Measurements from ENCODE around the gene STUM.

GRCh38 chr1:226553924-226554282 is 5.3 kb downstream of the STUM start:
- TF ChIP-seq CTCF (IDR thresholded peaks at IDR 0.05), result no peak
- no peak for TF ChIP-seq POLR2AphosphoS2 (conservative IDR thresholded peaks at IDR 0.05; ENCODE audit: low read length)
- TF ChIP-seq MYC (IDR thresholded peaks at IDR 0.05; ENCODE audit: borderline replicate concordance, low read length), result no peak
- TF ChIP-seq POLR2A (IDR thresholded peaks at IDR 0.05; ENCODE audit: low read length), result no peak
- no peak for TF ChIP-seq JUN (IDR thresholded peaks at IDR 0.05)
- no peak for TF ChIP-seq CHD4 (IDR thresholded peaks at IDR 0.05; ENCODE audit: borderline replicate concordance)
- TF ChIP-seq RFX5 (IDR thresholded peaks at IDR 0.05), result no peak
- TF ChIP-seq USF2 (IDR thresholded peaks at IDR 0.05), result no peak
- no peak for TF ChIP-seq RAD21 (conservative IDR thresholded peaks at IDR 0.05 in 1 of 2, IDR thresholded peaks at IDR 0.05 in 1 of 2)
- no peak for TF ChIP-seq EP300 (IDR thresholded peaks at IDR 0.05)
- no peak for TF ChIP-seq EHMT2 (IDR thresholded peaks at IDR 0.05; ENCODE audit: low read depth)
- TF ChIP-seq JUNB (IDR thresholded peaks at IDR 0.05), result no peak
- TF ChIP-seq TP53 (CRISPR knock-in tag; IDR thresholded peaks at IDR 0.05), result no peak
- TF ChIP-seq REST (IDR thresholded peaks at IDR 0.05), result no peak

Measured in A549 (cell line).